Stimulated activated CD8-positive, alpha-beta memory T cell treated with anti-CD3 and anti-CD28 coated beads, Interleukin-12 subunit alpha, Interleukin-12 subunit beta, amount 100 ng/mL, for 1 hour (primary cell): ENCODE measurements around the gene DAD1.

Experiments
- DNase-seq: peaks from one replicate; pipeline ENCODE4 v3.0.0-alpha.2; 2020; ENCODE audit warnings: low read depth

DAD1 gene

GRCh38 chr14:22536853-22537338 lies 52.1 kb downstream of the DAD1 start:
- DNase-seq = peak; percentile 72

DNA sequence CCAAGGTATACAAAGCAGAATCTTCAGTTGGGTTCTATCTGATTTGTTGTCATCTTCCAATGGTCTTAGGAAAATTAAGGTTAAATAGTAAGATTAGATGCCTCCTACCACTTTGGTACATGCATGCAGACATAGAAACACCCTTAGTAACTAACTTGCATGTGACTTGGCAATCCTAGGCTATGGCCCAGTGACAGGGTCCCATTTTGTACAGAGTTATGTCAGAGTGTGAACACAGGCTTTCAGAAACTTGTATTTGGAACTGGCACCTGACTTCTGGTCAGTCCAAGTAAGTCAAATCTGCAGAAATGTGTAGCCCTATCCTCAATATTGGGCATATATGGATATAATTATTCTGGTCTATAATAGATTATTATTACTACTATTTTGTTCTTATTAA lies 53.1 kb downstream of the DAD1 start:
- DNase-seq = no peak

GRCh38 chr14:22535126-22535525 lies 53.9 kb downstream of the DAD1 start:
- no peak for DNase-seq

DNA sequence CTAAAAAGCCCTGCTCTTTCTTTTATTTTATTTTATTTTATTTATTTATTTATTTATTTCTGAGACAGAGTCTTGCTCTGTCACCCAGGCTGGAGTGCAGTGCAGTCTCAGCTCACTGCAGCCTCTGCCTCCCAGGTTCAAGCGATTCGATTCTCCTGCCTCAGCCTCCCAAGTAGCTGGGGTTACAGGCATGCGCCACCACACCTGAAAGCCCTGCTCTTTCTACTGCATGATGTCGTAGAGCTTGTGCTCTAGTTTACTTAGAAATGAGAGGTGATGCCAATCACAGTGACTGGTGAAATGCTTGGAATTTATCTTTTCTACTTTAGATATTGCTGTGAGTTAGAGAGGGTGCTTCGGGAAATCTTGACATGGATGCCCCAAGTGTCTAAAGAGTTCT lies 54.5 kb downstream of the DAD1 start:
- no peak for DNase-seq

DNA sequence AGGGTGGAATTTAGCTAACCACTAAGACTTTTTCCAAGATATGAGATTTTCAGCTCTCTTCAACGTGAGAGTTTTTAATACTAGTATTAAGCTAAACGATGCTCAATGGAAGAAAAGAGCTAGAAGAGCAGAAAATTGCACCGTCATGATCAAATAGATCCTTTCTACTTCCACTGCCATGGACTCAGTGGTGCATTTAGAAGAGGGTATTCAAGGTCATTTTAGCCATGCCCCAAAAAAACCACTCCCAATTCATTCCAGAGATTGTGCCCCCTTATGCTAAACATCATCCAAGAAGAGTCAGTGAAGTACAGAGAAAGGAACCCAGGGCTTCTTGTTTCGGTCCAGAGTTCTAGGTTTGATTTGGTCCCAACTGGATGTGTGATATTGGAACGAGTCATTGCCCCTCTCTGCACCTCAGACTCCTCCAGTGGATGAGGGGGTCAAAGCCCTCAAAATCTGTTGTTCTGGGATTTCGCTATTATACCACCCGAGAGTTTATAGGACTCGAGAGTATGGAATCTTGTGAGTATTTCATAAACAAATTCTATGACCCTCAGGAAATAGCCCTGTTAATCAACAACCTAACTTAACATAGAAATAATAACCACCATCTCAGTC lies 55.2 kb downstream of the DAD1 start:
- no peak for DNase-seq

DNA sequence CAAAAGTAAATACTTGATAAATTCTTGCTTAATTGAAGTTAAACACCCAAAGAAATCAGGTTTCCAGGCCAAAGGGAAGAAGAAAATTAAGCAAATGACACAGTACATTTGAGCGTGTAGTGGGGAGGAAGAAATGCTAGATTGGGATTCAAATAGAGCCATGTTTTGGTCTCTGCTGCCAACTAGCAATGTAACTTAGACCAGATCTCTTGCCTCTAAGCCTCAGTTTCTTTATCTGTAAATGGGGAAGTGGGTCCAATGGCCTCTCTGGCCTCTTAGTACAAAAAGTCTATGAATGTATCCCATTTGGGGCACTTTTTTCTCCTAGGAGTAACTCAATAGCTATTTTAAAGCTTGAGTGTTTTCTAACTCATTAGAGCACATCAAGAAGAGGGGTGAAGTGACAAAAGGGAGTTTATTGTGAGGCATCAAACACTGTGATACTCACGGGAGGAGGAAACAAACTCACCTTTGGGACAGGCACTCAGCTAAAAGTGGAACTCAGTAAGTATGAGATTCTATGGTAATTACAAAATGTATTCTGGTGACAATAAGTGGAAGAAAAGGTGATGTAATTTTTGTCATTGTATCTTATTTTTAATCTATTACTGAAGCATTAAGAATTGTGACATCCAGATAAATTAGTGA lies 55.8 kb downstream of the DAD1 start:
- no peak for DNase-seq

DNA sequence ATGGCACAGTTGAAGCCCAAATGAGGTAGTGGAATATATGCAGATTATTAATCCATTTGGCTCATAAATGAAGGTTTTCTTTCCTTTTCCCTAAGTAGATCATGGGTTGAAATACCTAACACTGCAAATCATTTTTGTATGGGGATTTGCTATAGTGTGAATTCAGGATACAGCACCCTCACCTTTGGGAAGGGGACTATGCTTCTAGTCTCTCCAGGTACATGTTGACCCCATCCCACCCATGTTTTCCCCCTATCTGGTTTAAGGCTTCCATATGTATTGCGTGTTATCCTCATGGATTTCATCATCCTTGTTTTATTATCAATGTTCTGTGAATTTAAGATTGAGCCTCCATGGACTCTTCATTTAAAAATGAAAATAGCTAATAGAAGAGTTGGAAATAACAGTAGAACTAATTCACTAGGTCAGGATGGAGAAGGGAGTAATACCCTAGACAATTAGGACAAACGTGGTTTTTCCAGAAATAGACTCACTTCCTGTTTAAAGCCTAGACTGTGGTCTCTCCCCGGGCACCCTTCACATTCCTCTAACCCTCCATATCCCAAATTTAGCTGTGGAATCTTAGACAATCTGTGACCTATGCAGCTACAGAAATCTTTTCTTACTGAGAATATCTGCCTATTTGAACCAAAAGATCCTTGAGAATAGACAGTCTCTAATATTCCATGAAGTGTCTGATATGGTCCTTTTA lies 56.5 kb downstream of the DAD1 start:
- no peak for DNase-seq

DNA sequence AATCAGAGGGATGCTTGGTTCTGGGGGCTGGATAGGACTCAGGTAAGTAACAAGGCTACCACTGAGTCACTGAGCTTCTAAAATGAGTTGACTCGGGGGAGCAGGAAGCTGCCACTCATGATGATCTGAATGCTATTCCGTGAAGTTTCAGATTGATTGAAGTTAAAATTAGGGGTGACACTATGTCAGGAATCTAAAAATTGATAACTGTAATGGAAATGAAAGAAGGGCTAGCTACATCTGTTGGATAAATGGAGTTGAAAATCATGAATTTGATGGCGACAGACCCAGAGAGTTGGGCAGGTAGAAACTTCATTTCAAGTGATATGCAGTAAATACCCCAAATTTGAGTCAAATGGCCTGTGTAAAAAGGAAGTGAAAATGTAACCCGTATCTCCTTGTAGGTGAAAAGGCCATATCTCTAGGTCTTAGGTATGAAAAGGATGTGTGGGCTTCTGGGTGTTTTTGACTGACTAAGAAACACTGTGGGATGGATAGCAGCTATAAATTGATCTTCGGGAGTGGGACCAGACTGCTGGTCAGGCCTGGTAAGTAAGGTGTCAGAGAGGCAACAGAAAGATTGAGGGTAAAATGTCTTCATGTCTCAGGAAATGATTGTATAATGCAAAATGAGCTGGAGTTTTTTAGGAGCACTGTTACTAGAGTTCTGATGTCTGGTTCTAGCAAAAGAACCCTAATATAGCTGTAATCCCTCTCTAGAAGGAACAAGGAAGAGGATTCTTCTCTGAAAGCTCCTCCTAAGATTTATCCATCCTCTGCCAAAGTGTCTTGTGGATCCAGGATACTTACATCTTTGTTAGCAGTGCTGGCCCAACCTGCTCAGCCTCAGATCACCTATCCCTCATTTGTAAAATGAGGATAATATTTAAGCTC lies 57.3 kb downstream of the DAD1 start:
- no peak for DNase-seq

- DNase-seq = no peak
Measured at GRCh38 chr14:22530127-22530526, 58.9 kb downstream of the DAD1 start.

- no peak for DNase-seq
Measured at GRCh38 chr14:22526744-22527143, 62.3 kb downstream of the DAD1 start.

- DNase-seq = no peak
Measured at GRCh38 chr14:22526218-22526617, 62.8 kb downstream of the DAD1 start.

DNA sequence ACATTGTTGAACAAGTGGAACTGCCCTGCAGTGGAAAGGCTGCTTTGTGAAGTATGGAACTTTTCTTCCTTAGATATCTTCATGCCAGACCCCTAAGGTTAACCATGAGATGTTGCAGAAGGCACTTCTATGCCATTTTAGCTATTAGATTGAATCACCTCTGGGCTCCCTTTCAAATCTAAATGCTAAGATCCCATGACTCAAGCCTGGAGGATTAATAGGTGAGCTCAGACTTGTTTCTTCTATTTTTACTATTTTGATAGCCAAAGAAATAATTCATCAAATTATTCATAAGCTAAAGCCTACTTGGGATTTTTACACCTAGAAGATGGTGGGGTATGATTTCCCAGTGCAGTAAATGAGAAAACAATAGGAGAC lies 64.3 kb downstream of the DAD1 start:
- DNase-seq = no peak

- DNase-seq = no peak
Measured at GRCh38 chr14:22524115-22524783, 64.8 kb downstream of the DAD1 start.

- no peak for DNase-seq
Measured at GRCh38 chr14:22523283-22523682, 65.7 kb downstream of the DAD1 start.

GRCh38 chr14:22522466-22522957 lies 66.5 kb downstream of the DAD1 start:
- no peak for DNase-seq

- DNase-seq = no peak
Measured at GRCh38 chr14:22521449-22522239, 67.4 kb downstream of the DAD1 start.

DNA sequence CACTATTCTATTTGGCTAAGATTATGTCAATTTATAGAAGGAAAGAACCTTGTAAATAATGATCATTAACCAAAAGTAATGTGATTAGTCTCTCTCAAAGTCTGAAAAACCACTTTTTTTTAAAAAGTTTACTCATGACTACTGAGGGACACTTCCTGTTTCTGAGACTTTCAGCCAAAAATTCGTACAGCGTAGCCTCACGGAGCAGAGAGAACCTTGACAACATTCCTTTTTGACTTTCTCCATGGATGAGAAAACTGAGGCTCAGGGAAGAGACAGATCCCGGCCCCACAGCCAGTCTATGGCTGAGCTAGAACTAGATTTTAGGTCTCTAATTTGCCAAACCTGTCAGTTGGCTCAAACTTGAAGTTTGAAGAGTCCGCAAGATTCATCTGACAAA lies 68.2 kb downstream of the DAD1 start:
- DNase-seq = no peak

DNA sequence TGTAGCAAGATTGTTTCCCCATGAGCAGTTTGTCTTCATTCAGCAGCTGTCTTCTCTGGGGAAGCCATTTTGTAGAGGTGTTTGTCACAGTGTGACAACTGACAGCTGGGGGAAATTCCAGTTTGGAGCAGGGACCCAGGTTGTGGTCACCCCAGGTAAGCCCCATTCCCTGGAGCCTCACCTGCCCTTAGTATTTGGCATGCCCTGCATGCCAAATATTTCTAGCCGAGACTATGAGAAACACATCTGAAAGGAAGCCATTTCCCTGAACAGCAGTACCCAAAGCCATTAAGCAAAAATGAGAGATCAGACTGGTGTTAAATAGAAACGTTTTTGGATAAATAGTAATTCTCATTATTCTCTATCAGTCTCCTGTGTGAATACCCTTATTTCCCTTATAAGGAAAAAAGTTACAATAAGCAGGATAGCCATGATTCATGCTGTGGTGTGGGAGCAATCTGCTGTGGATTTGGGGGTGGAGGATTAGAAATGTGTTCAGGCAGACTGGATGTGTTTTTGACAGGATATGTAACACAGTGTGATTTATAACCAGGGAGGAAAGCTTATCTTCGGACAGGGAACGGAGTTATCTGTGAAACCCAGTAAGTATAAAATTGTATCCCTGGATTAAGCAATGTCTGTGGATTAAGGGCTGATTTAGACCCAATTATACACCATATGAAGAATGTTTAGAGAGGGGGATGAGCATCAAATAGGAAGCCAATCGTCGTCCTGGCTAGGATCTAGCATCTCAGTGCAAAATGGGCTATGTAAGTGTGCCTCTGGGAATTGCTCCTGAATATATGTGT lies 68.9 kb downstream of the DAD1 start:
- DNase-seq = no peak

DNA sequence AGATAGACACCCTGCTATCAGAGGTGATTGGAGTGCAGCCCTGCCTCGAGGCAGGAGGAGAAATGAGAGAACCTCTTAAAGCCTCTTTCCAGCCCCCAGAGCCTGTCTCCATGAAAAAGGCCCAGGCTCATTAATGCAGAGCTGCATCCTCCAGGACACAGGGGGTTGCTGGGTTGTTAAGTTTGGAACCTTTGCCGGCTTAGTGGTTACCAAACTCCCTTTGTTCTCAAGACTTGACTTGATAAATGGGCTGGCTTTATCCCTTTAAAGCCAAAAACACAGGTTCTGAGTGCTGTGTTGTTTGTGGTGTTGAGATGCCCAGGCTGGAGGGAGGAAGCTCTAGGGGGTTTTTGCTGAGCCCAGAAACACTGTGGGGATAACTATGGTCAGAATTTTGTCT lies 71.0 kb downstream of the DAD1 start:
- no peak for DNase-seq
